ENCODE data around the gene EPN2.

EPN2 gene

GRCh38 chr17:19313746-19314651 lies 76.8 kb downstream of the EPN2 start:
- no peak for DNase-seq

GRCh38 chr17:19315104-19315503 lies 77.9 kb downstream of the EPN2 start:
- DNase-seq: no peak

- DNase-seq: no peak
Observed at GRCh38 chr17:19316761-19317358, 79.7 kb downstream of the EPN2 start.

- no peak for DNase-seq
Observed at GRCh38 chr17:19317359-19318095, 80.4 kb downstream of the EPN2 start.

GRCh38 chr17:19318611-19319010 lies 81.4 kb downstream of the EPN2 start:
- DNase-seq: no peak

- no peak for DNase-seq
Observed at GRCh38 chr17:19319771-19320505, 82.8 kb downstream of the EPN2 start.

- DNase-seq: no peak
Observed at GRCh38 chr17:19320876-19321275, 83.7 kb downstream of the EPN2 start.

GRCh38 chr17:19321481-19322128 lies 84.4 kb downstream of the EPN2 start:
- DNase-seq: no peak

GRCh38 chr17:19322129-19322505 lies 85.0 kb downstream of the EPN2 start:
- DNase-seq: no peak

- DNase-seq: no peak
Observed at GRCh38 chr17:19322861-19323260, 85.7 kb downstream of the EPN2 start.

GRCh38 chr17:19325542-19325941 lies 88.4 kb downstream of the EPN2 start:
- no peak for DNase-seq

GRCh38 chr17:19327031-19327783 lies 90.0 kb downstream of the EPN2 start:
- DNase-seq: no peak

- DNase-seq: no peak
Observed at GRCh38 chr17:19328441-19329061, 91.4 kb downstream of the EPN2 start.

- DNase-seq: no peak
Observed at GRCh38 chr17:19329136-19329535, 92.0 kb downstream of the EPN2 start.

GRCh38 chr17:19329839-19330238 lies 92.7 kb downstream of the EPN2 start:
- no peak for DNase-seq

- DNase-seq: no peak
Observed at GRCh38 chr17:19330271-19330670, 93.1 kb downstream of the EPN2 start.

GRCh38 chr17:19331134-19331533 lies 94.0 kb downstream of the EPN2 start:
- no peak for DNase-seq

GRCh38 chr17:19331543-19332245 lies 94.5 kb downstream of the EPN2 start:
- DNase-seq: no peak

GRCh38 chr17:19332371-19333131 lies 95.4 kb downstream of the EPN2 start:
- DNase-seq: no peak

- no peak for DNase-seq
Observed at GRCh38 chr17:19333132-19333440, 95.9 kb downstream of the EPN2 start.
